Stimulated activated CD4-positive, alpha-beta T cell treated with anti-CD3 and anti-CD28 coated beads, Interleukin-1b, Interleukin-23, amount 100 ng/mL, for 1 hour (primary cell): ENCODE measurements around the gene ATP1B4.
"Not testable (repeated sequence)": the region's sequence is repeated elsewhere in the genome, so short reads cannot be mapped to it uniquely, and the experiment has no call there.

Source experiments
- DNase-seq, 2 donors: peaks; one replicate each; pipeline ENCODE4 v3.0.0-alpha.2; 2020; ENCODE audit warnings: low read depth in 2 of 2

The ATP1B4 gene

DNA sequence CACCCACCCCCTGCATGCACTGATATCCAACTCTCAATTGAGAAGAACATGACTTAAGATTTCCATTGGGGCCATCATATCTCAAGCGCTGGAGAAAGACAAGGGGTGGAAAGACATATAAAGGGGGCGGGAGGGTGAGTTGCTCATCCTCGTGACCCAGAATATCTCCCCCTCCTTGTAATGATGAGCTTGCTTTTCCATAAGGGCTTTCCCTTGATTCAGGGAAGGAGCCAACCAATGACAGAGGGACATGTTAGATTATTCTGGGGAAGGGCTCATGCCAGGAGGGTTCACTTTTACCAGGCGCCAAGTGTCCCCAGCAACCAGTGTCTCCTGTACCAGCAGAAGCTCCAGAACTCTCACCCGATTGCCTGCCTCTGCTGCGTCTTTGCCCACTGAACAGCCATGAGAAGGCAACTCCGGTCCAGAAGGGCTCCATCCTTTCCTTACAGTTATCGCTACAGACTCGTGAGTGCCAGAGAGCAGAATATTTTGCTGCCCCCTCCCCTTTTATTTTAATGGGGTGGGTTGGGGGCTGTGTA, at the start of gene ATP1B4:
Gene ATP1B4 (plus strand): TSS at position 326 of the 542 bp plus-strand sequence. CDS start 80 bp downstream, at position 406.
- no peak for DNase-seq

DNA sequence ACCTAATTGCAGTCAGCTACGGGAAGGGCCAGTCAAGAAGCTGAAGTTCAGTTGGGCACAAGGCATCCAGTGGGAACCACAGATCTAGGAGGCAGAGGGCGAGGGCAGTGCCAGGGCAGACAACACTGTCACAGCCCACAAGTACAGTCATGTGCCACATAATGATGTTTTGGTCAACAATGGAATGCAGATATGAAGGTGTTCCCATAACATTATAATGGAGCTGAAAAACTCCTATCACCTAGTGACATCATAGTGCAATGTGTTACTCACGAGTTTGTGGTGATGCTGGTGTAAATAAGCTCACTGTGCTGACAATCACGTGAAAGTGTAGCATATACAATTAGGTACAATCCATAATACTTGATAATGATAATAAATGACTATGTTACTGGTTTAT, 46.1 kb upstream of the ATP1B4 start:
- no peak for DNase-seq

DNA sequence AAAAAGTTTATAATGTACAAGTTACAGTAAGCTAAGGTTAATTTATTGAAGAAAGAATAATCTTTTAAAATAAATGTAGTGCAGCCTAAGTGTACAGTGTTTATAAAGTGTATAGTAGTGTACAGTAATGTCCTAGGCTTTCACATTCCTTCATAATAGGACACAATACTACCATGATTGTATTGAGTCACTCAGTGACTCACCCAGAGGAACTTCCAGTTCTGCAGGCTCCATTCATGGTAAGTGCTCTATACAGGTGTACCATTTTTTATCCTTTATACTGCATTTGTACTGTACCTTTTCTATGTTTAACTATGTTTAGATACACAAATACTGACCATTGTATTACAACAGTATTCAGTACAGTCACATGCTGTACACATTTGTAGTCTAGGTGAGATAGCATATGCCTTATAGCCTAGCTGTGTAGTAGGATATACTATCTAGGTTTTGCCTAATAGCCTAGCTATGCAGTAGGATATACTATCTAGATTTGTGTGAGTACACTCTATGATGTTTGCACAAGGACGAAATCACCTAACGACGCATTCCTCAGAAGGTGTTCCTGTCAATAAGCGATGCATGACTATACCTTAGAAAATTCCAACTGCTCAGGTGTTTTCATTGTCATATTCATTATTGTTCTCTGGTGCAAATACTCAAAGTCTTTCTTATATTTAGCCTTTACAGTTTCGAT, 45.2 kb upstream of the ATP1B4 start:
- no peak for DNase-seq

DNA sequence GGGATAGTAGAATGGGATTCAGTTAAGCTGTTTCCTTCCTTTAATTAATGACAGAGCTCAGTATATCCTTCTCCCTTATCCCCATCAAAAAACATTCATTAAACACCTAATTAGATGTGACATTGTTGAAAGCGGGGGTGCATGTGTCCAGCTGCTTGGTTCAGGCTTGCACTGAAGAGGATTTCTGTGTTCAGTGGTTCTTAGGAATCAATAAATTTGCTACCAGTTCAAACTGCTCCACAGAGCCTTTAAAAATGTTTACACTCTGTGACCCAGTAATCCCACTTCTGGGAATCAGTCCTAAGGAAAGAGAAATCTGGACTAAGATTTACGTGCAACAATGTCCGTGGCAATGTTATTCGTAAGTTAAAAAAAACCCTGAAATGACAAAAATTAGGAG, 43.5 kb upstream of the ATP1B4 start:
- DNase-seq, result no peak

DNA sequence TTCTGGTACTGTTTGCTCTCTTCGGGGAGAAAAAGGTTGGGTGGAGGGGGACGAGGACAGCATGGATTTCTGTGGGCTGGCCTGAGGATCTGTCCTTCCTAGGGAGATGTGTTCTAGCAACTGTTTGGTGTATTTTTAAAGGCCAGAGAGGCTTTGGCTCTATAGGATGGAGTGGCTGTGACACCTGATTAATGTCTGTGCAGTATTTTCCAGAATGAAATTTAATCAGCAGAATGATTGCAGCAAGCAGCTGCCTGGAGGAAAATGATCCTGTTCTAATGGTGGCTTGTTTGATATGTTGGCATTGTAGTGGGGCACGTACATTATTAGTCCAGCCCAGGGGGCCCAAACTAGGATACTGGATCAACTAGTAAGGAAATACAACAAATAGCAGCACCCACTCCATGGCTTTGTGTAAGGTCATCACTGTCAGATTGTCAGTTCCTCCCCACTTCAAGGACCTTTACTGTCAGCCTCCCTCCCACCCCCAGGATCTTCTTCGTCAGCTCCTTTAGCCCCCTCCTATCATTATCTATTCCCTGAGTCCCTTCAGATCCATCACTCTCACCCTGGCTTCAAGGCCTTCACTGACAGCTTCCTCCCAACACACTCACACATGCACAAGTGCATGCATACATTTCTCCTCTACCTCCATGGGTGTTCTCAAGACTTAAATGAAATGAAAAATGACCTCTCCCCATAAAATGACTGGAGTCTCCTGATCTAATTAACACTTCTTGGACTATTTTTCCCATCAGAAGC, 40.2 kb upstream of the ATP1B4 start:
- DNase-seq, result no peak

DNA sequence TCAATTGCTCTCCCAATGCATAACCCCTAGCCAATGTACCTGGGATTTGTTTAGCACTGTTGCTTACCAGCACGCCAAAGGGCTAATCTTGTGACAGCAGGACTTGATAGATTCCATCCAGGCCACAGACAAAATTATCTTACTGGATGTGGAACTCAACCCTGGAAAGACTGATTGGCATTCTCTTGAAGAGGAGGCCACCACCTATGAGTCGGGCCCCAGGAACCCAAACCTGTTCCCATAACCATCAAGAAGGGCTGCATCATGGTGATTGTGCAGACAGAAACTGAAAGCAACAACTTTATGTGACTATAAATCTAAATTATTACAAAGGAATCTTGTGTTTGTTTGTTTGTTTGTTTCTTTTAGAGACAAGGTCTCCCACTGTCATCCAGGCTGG, 30.8 kb upstream of the ATP1B4 start:
- no peak for DNase-seq

DNA sequence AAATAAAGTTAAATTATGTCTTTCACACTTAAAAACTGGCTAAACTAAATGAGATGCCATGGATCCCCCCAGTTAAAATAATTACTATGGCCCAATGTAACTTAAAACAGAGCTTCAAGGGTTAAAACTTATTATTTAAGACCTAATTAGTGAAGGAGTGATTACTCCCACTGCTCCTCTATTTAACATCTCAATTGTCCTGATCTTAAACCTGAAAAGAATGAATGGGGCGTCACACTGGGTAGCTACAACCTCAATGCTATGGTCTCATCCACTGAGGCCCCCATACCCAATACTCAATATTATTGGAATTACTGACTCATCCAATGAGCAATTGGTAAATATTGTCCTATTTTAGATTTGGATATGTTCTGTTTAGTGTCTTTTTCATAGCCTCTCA, 29.5 kb upstream of the ATP1B4 start:
- DNase-seq, result no peak

DNA sequence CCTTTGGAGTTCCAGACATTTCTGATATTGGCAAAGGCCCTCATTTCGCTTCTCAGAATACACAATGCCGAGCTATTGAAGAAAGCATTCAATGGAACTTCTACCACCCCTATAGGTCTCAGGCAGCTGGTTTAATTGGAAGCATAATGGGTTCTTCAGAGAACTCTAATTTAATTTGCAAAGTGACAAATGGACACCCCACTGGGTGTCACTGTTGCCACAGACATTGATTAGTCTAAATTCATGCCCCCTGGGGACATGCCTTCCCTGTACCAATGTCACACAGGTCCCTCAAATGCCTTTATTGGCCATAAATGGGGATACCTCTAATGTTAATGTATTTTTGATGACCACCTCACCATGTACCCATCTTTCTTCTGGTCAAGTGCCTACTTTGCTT, 27.7 kb upstream of the ATP1B4 start:
- DNase-seq, result no peak

DNA sequence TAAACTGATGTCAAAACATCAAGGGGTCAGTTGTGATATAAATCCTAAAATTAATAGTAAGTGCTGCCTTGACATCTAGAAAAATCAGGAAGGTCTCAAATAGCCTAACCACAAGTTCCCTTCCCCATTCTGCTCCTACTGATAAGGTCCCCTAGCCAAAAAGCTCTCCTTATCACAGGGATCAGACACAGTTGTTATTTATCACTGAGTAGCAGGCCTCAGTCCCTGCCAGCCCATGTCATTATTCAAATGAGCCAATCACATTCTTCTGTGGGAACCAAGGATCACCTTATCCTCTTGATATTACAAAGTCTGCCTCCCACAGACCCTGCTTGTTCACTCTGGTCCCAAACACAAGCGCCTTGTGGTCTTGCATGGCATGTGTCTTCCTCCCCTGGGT, 27.3 kb upstream of the ATP1B4 start:
- no peak for DNase-seq

DNA sequence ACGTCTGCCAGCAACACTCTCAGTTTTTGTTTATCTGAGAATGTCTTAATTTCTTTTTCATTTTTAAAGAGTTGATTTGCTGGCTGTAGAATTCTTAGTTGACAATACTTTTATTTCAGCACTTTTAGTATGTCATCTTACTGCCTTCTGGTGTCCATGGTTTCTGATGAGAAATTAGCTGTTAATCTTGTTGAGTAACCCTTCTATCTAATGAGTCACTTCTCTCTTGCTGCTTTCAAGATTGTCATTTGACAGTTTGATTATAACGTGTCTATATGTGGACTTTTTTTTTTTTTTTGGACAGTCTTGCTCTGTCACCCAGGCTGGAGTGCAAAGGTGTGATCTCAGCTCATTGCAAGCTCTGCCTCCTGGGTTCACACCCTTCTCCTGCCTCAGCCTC, 26.6 kb upstream of the ATP1B4 start:
- no peak for DNase-seq

DNA sequence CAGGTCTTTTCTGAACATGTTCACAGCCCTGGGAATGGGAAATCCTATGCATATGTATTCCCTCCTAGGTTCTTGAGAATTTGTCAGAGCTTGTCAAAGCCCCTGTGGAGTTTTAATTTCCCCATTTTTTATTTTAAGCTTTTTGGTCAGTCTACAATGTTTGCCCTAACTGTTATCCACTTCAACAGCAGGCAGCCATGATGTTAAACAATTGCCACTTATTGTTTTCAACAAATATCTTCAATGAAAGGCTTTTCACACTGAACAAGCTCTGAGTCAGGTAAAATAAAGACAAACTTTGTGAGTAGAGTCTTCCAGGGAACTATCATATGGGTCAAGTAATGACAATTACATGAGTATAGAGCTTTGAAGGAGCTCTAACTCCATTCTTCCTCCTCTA, 25.0 kb upstream of the ATP1B4 start:
- no peak for DNase-seq

DNA sequence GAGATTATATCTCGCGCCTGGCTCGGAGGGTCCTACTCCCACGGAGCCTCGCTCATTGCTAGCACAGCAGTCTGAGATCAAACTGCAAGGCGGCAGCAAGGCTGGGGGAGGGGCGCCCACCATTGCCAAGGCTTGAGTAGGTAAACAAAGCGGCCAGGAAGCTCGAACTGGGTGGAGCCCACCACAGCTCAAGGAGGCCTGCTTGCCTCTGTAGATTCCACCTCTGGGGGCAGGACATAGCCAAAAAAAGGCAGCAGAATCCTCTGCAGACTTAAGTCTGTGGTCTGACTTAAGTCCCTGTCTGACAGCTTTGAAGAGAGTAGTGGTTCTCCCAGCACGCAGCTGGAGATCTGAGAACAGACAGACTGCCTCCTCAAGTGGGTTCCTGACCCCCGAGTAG, 17.3 kb upstream of the ATP1B4 start:
- DNase-seq, result not testable (repeated sequence)

DNA sequence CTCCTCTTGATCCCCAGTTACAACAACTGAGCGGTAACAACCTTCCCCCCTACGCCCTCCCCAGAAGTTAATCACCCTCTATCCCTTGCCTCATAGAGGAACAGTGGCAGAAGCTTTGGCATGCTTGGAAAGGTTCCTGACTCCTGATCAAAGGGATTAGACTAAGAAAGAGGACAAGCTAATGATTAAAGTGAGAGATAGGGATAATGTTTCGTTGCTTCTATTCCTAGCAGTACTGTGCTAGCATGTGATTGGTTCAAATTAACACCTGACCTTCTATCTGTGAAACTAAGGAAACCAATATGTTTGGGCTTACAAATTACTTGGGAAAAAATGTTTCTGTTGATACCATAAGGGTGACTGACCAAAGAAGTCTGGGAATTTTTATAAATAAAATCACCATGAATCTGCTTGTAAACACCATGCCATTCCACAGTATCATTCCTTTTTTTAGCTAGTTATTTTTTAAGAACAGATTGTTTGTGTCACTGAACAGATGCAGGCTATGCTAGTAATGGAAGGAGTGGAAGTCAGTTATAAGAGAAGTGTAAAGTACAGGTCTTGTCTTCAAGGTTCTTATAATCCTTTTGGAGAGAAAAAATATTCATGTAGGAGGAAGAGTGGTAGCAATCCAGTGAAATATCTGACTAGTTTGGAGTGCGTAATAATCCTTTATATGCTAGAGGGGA, 11.3 kb upstream of the ATP1B4 start:
- no peak for DNase-seq

DNA sequence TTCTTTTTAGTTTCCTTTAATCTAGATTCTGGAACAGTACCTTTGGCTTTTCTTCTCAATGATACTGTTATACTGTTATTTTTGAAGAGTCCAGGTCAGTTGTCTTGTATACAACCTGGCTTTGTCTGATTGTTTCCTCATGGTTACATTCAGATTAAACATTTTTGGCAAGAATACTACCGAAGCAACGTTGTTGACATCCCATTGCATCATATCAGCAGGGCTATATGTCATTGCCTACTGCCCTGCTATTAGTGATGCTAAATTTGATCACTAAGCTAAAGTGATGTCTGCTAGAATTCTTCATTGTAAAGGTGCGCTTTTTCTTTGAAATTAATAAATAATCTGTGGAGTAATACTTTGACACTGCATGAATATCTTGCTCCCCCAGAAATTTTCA, 5.8 kb upstream of the ATP1B4 start:
- DNase-seq, result no peak

DNA sequence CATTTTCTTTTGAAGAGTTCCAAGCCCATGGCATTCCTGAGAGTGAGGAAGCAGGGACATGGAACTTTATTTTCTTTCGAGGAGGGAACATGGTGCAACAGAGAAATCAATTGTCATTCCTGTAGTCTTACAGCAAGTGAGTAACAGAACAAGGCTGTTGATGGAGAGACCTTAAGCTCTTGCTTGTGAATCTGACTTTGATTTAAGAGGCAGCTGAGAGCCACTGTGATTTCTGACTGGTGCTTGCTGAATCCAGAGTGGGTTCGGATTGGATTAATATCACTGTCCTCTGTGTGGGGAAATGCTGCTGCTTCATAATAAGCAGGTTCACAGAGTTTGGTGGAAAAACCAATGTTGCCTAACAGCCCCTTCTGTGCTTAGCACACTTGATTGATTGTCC, 4.7 kb upstream of the ATP1B4 start:
- no peak for DNase-seq

DNA sequence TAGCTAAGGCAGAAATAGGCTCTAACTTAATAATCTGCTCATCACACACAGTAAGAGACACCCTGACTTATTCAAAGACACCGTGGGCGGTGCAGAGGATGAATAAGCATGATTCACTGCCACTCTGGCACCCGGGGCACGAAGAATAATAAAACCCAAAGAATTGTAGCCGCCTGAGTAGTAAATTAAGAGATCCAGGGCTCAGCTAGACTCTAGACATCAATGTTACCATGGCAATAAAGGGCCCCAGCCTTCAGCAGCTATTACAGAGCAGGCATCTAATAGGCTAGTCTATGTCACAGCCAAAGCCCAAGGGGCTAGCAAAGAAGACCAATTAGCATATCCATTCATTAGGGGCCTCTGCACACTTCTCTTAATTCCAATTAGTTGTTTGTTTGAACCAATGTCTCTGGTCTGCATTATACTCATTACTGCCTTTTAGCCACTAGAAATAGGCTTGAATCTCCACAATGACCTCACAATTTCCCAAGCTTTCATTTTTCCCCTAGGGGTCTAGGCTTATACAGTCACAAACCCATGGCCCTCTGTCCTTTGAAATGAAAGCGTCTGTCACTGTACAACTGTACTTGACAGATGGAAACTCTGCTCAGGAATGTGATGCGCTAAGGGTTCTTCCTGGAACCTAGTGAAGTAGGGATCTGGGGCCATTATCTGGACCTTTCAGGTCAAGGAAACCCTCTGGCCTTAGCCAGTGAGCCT, 3.0 kb upstream of the ATP1B4 start:
- no peak for DNase-seq

DNA sequence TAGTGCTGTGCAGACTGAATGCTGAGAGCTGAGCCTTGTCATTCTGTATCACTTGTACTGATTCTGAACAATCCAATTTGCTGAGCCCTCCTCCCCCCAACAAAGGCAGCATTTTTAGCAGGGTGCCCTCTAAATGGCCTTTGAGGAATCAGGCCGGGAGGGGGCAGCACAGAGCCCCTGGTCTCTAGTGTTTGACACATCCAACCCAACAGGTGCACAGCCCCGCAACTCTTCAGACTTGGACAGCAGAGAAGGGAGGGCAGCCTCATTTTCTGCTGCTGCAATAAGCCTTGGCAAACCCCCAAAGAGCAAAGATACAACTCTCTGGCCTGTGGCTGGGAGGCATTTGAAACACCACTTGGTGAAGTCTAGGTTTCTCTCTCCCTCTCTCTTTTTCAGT, 3.4 kb downstream of the ATP1B4 start:
- peak; percentile 5 to 29 for DNase-seq

DNA sequence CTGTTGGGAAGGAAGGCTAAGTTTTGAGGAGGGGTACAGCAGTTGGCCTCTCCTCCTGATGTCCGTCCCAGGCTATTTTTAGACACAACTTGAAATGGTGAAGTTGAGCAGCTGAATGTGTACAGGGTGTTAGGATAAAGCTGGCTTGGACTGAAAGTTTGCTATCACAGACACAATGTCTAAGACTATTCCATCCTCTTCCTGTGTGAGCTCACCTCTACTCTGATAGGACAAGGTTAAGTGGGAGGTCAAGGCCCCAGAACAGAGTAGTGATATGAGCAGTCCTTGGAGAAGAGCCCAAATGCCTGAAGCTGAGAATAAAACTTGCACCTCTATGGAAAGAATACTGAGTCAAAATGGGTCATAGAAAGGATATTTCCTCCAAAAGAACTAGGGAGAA, 4.1 kb downstream of the ATP1B4 start:
- DNase-seq, result no peak

DNA sequence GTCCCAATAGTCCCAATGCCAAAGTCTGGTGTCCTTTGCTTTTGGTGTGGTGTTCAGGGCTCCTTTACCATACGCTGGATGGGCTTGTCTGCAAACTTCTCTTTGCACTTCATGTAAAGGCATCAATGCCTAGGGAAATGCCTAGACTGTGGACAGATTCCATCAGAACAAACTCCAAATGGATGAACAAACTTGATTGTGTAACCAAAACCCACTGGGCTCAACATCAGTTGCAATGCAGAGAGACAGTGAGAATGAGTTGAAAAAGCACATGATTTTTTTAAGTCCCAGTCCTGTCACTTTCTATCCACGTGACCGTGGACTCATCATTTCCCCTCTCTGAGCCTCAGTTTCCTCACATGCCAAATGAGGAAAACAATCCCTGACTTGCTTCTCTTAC, 4.9 kb downstream of the ATP1B4 start:
- DNase-seq, result no peak

DNA sequence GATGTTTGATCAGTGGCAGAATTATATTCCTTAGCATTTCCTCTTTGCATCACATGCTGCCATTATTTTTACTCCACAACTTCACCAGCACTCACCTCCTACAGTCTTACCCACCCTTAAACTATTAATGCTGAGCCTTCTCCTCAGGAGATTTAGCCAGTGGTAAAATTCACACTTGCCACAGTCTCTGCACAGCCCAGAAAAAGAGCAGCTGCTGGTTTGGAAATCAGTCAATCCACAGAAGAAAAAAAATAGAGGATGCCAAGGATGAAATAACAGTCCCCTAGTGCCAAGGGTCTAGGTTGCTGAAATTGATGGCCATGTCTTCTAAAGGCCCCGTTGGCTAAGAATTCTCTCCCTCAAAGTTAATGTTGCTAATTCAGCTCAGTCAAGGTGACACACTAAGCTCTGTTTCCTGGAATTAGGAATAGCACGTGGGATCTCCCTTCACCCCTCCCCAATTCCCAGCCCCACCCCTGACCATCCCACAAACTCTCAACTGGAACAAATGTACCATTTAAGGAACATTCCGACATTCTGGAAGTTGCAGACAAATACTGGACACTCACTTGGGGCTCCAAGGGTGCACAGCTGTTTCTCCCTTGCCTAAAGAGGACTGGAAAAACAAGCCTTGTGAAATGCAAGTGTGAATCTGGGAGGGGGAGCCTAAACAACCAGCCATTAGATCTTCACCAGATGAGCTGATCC, 5.7 kb downstream of the ATP1B4 start:
- DNase-seq, result no peak

DNA sequence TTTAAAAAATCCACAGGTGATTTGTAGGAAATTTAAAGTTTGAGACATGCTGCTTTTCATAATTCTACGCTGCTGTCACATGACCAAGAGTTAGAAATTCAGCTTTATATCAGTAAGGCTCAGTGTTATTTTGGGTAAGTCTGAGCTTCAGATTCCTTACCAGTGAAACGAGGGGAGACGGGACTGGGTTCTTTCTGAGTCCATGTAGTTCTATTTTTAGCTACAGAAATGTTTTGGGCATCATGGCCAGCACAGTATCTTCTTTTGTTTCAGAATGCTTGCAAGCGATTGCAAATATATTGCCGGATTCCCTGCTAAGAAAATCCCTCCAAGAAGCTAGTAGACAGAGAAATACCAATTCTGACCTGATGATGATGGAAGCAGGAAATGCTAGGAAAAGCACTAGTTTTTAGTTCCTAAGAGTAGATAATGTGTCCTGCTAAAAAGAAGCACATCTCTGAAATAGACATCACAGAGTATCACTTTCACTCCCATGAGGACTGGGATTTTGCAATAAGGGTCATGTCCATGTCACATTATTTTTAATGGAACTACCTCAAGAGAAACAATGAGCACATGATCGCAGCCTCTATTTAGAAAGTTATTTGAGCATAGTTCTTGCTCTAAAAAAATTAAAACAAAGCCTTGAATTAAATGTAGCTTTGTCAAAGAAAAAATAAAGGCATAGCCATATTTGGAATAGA, 10.9 kb downstream of the ATP1B4 start:
- DNase-seq, result no peak
